DOHH2 (cell line): ENCODE measurements around the gene SNRK.
A peak's percentile ranks its signal among the peaks of the same experiment; 100 is the strongest.

Experiments
- H3F3A ChIP-seq: fragments of 200-600 bp; sonication (generic), shearing (Covaris generic); 2 replicates; pipeline ENCODE4 v1.6.0; 2016; ENCODE audit warnings: antibody characterized with exemption, mild to moderate bottlenecking; ENCODE audit not compliant: control insufficient read depth, insufficient read depth
- H3K27ac ChIP-seq: fragments of 200-600 bp; sonication (generic); 2 replicates; pipeline ENCODE4 v1.5.1; 2014; ENCODE audit warnings: low read depth, mild to moderate bottlenecking, low read length, moderate library complexity
- H3K27me3 ChIP-seq: fragments of 200-600 bp; sonication (generic); 2 replicates; pipeline ENCODE4 v1.6.1; 2014; ENCODE audit warnings: mild to moderate bottlenecking, low read length, mixed read lengths; ENCODE audit not compliant: control insufficient read depth
- H3K36me3 ChIP-seq: fragments of 200-600 bp; sonication (generic); 2 replicates; pipeline ENCODE4 v1.6.1; 2014; ENCODE audit warnings: mild to moderate bottlenecking, low read length, moderate library complexity, mixed read lengths; ENCODE audit not compliant: control insufficient read depth
- H3K4me1 ChIP-seq: fragments of 200-600 bp; sonication (generic); 2 replicates; pipeline ENCODE4 v1.6.1; 2014; ENCODE audit warnings: mild to moderate bottlenecking, low read length, mixed read lengths; ENCODE audit not compliant: control insufficient read depth
- H3K4me2 ChIP-seq: fragments of 200-600 bp; sonication (generic); 2 replicates; pipeline ENCODE4 v1.6.0; 2014; ENCODE audit warnings: mild to moderate bottlenecking, low read length, moderate library complexity
- H3K4me3 ChIP-seq: fragments of 200-600 bp; sonication (generic); 2 replicates; pipeline ENCODE4 v1.5.1; 2014; ENCODE audit warnings: mild to moderate bottlenecking, low read length, mixed read lengths
- H3K79me2 ChIP-seq: fragments of 200-600 bp; sonication (generic); 2 replicates; pipeline ENCODE4 v1.6.1; 2014; ENCODE audit warnings: mild to moderate bottlenecking, low read length, mixed read lengths; ENCODE audit not compliant: control insufficient read depth
- H3K9me2 ChIP-seq: fragments of 200-600 bp; sonication (generic); replicated peaks from 2 replicates; pipeline ENCODE4 v1.6.1; 2014; ENCODE audit warnings: mild to moderate bottlenecking, low read length, mixed read lengths; ENCODE audit not compliant: control insufficient read depth
- H3K9me3 ChIP-seq: fragments of 200-600 bp; sonication (generic); 2 replicates; pipeline ENCODE4 v1.6.1; 2014; ENCODE audit warnings: antibody characterized with exemption, low read length, mixed read lengths; ENCODE audit not compliant: control insufficient read depth, insufficient read depth
- H4K20me1 ChIP-seq: fragments of 200-600 bp; sonication (generic); 2 replicates; pipeline ENCODE4 v1.6.0; 2014; ENCODE audit warnings: low read depth, mild to moderate bottlenecking, antibody characterized with exemption, low read length, moderate library complexity; ENCODE audit not compliant: control insufficient read depth, insufficient read depth
- EZH2phosphoT487 ChIP-seq: fragments of 200-600 bp; sonication (generic); IDR thresholded peaks from 2 replicates; pipeline ENCODE4 v1.6.1; 2017; ENCODE audit warnings: borderline replicate concordance, mild to moderate bottlenecking, antibody characterized with exemption, low read length, moderate library complexity, mixed read lengths
- TF ChIP-seq, protein P1 (sequence below): fragments of 200-600 bp; sonication (generic); IDR thresholded peaks from one replicate; pipeline ENCODE4 v1.5.1; 2014; ENCODE audit warnings: antibody characterized with exemption, mild to moderate bottlenecking, low read depth, low read length; ENCODE audit not compliant: poor library complexity, severe bottlenecking

SNRK gene

DNA sequence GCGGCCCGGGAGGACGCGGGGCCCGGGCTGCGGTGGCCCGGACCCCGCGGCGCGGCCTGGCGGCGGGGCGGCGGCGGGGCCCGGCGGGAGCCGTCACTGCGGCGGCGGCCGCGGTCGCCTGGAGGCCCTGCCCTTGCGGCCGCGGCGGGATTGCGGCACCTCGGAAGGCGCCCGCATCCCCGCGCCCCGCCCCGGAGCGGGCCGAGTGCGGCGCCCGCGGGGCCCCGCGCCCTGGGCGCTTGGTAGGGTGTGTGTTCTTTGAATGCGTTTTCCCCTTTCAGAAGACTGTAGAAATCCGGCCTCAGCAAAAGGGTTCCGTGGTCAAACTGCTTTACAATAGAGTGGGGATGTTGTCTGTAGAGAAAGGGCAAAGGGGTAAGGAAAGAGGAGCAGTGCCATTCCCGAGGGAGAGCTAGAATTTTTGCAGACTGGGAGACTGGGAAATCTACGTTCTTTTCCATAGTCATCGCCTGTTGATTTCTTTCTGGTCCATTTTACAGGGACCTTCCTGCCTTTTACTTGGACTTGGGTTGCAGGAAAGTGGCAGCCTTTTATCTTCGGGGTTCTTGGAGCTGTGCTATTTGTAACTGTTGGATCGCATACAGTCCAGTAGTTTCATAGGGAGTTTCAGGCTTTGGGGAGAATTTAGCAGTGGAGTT, 630 bp downstream of the SNRK start:
- peaks cover 33% of the 10 kb centered on the region for H3K4me1 ChIP-seq
- TF ChIP-seq, protein P1, sequence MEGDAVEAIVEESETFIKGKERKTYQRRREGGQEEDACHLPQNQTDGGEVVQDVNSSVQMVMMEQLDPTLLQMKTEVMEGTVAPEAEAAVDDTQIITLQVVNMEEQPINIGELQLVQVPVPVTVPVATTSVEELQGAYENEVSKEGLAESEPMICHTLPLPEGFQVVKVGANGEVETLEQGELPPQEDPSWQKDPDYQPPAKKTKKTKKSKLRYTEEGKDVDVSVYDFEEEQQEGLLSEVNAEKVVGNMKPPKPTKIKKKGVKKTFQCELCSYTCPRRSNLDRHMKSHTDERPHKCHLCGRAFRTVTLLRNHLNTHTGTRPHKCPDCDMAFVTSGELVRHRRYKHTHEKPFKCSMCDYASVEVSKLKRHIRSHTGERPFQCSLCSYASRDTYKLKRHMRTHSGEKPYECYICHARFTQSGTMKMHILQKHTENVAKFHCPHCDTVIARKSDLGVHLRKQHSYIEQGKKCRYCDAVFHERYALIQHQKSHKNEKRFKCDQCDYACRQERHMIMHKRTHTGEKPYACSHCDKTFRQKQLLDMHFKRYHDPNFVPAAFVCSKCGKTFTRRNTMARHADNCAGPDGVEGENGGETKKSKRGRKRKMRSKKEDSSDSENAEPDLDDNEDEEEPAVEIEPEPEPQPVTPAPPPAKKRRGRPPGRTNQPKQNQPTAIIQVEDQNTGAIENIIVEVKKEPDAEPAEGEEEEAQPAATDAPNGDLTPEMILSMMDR: no peak
- no peak for TF ChIP-seq EZH2phosphoT487

DNA sequence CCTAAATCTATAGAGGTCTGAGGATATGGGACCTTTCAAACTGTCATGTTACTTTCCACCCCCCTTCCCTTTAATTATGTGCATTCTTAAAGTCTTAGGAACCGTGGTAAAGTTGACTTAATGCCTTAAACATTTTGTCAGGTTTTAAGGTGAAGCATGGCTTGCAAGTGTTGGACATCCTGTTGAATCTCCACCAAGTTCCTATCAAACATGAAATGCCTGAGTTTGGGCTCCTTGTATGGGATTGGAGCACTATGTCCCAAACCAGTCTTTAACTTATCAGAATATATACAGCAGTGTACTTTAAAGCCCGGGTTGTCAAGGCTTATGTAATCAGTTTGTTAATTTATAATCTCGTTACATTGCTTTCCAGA, 1.1 kb downstream of the SNRK start:
- peaks cover 21% of the 10 kb centered on the region for H3K36me3 ChIP-seq
- H3K9me2 ChIP-seq: no peaks in the 10 kb centered on the region
- H3K27me3 ChIP-seq: no peaks in the 10 kb centered on the region
- peaks cover 18% of the 10 kb centered on the region for H4K20me1 ChIP-seq
- H3F3A ChIP-seq: no peaks in the 10 kb centered on the region
- peaks cover 57% of the 10 kb centered on the region for H3K79me2 ChIP-seq
- 0 out of 2 replicates have a peak overlapping the region, but pooled peaks have one; percentile 11 for H3K27ac ChIP-seq
- no peak for TF ChIP-seq EZH2phosphoT487
- TF ChIP-seq, protein P1: no peak
- H3K4me3 ChIP-seq: peak overlapping the region; percentile 78
- peaks cover 33% of the 10 kb centered on the region for H3K4me1 ChIP-seq
- H3K9me3 ChIP-seq: no peaks in the 10 kb centered on the region
- H3K4me2 ChIP-seq: peak overlapping the region; percentile 93

More for the DNA sequence above, 630 bp downstream of the SNRK start:
- no peaks in the 10 kb centered on the region for H3F3A ChIP-seq
- H3K9me3 ChIP-seq: no peaks in the 10 kb centered on the region
- peak overlapping the region; percentile 93 for H3K4me2 ChIP-seq
- H3K27ac ChIP-seq: no peak overlapping the region
- H3K9me2 ChIP-seq: no peaks in the 10 kb centered on the region
- H3K36me3 ChIP-seq: peaks cover 21% of the 10 kb centered on the region
- peak overlapping the region; percentile 78 for H3K4me3 ChIP-seq
- H4K20me1 ChIP-seq: peaks cover 18% of the 10 kb centered on the region
- peaks cover 51% of the 10 kb centered on the region for H3K79me2 ChIP-seq
- no peaks in the 10 kb centered on the region for H3K27me3 ChIP-seq

DNA sequence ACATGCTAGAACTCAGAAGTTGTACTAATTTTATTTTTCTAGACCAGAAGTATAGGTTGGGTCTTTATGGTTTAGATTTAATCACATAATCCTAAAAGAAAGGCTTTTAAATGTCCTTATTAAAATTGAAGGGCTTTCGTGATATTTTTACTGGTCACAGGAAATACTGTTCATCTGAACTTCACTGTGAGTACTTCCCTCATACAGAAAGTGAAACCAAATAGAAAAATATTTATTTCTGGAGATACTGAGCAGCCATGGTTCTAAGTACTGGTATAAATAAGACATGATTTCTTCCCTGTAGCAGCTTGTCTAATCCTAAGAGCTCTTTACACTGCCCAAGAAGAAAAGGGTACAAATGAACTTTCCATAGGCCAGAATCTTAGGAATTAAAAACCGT, 2.0 kb downstream of the SNRK start:
- H3K27ac ChIP-seq: peak overlapping the region; percentile 11; the same call in 1 of the 2 replicates
- H3K4me3 ChIP-seq: peak overlapping the region; percentile 78
- peaks cover 33% of the 10 kb centered on the region for H3K4me1 ChIP-seq
- no peaks in the 10 kb centered on the region for H3F3A ChIP-seq
- H3K27me3 ChIP-seq: no peaks in the 10 kb centered on the region
- no peaks in the 10 kb centered on the region for H3K9me2 ChIP-seq
- TF ChIP-seq, protein P1: no peak
- TF ChIP-seq EZH2phosphoT487: no peak
- H3K79me2 ChIP-seq: peaks cover 64% of the 10 kb centered on the region
- H3K9me3 ChIP-seq: no peaks in the 10 kb centered on the region
- peak overlapping the region; percentile 93 for H3K4me2 ChIP-seq
- peaks cover 18% of the 10 kb centered on the region for H4K20me1 ChIP-seq
- H3K36me3 ChIP-seq: peaks cover 24% of the 10 kb centered on the region
